ENCODE data around the gene SDC3. TPM values are rescaled to one million over a fixed set of nuclear protein-coding genes. Genes with fewer than 3 reads are reported as not detected.

Gene SDC3
- total and polyA plus RNA-seq, 12 donors, result 13.1 to 57.7 (median 21.7) TPM

DNA sequence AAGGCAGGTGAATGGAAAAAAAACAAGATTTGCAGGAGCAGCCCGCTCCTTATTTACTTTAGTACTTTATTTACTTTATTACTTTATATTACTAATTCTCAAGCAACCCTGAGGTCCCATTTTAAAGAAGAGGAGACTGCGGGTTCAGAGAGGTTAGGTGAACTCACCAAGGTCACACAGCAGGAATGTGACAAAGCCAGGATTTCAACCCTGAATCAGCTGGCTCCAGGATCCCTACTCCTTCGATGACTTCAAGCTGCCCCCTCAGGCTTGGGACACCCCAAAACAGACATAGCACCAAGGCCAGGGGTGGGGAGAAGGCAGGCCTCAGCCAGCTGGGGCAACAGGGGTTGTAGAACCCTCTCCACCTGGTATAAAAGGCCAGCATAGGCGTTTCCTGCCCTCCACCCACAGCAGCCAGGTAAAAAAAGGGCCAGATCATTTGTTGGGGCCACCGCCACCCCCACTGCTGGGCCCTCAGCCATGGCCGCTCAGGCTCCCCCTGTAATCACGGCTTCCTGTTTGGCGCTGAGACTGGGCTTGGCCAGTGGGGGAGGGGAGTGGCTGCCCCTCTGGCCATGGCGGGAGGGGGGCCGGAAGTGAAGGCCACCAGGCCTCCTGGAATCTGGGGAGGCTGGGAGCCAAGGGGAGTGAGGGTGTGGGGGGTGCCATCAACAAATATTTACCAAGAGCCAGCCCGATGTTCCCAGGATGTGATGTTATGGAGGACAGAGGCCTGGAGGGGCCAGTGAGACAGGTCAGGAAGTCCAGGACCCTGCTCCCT lies 6.6 kb downstream of the SDC3 start:
- peak overlapping the region; percentile 38 to 82 (median 72) for H3K27ac ChIP-seq
- H3K4me3 ChIP-seq, result no peak overlapping the region
- TF ChIP-seq, protein P1, sequence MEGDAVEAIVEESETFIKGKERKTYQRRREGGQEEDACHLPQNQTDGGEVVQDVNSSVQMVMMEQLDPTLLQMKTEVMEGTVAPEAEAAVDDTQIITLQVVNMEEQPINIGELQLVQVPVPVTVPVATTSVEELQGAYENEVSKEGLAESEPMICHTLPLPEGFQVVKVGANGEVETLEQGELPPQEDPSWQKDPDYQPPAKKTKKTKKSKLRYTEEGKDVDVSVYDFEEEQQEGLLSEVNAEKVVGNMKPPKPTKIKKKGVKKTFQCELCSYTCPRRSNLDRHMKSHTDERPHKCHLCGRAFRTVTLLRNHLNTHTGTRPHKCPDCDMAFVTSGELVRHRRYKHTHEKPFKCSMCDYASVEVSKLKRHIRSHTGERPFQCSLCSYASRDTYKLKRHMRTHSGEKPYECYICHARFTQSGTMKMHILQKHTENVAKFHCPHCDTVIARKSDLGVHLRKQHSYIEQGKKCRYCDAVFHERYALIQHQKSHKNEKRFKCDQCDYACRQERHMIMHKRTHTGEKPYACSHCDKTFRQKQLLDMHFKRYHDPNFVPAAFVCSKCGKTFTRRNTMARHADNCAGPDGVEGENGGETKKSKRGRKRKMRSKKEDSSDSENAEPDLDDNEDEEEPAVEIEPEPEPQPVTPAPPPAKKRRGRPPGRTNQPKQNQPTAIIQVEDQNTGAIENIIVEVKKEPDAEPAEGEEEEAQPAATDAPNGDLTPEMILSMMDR (IDR thresholded peaks at IDR 0.05), result no peak
- no peaks in the 10 kb centered on the region for H3K36me3 ChIP-seq
- DNase-seq (peak; percentile 64 to 71), ATAC-seq (peak; percentile 43 to 88 (median 84))
- intact Hi-C loops (cut with DNase I), result loop anchor here in 1 of 10 donors (10.0 kb wide), 1 partner anchor 47 kb away; no protein-coding TSS in a partner anchor
- 49 to 61% methylated on average over 11 of the region's 11 CpGs for WGBS, 2 donors
- peaks cover 16 to 53% (median 35%) of the 10 kb centered on the region in 9 donors for H3K4me1 ChIP-seq
- peaks cover 0 to 4% (median 0%) of the 10 kb centered on the region in 7 donors for H3K27me3 ChIP-seq
- H3K9me3 ChIP-seq, result no peaks in the 10 kb centered on the region

DNA sequence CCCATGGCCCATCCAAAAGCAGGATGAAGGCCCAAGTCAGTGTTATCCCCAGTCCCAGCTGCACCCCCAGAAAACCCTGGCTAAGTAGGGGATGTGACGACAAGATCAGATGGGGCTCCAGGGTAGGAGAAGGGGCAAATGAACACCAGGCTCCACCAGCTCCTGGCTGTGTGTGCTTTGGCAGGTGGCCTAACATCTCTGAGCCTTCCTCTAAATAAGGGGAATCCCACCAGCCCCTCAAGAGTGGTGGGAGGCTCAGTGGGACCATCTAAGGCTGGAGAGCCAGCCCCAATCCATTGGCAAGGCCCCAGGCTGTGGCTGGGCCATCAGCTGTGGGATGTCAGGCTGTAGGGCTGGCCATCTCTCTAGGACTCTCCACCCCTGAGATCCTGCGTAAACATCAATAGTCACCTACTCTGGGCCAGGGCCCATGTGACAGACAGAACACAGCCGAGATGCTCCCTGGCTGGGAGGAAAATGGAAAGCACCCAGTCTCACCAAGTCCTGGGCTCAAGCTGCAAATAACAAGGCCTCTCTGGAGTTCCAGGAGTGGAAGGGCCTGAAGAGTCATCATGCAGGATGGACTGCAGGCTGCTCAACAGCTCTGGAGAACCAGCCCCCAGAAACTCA lies 7.5 kb downstream of the SDC3 start:
- ATAC-seq, result peak in 1 of 8 donors; percentile 14

DNA sequence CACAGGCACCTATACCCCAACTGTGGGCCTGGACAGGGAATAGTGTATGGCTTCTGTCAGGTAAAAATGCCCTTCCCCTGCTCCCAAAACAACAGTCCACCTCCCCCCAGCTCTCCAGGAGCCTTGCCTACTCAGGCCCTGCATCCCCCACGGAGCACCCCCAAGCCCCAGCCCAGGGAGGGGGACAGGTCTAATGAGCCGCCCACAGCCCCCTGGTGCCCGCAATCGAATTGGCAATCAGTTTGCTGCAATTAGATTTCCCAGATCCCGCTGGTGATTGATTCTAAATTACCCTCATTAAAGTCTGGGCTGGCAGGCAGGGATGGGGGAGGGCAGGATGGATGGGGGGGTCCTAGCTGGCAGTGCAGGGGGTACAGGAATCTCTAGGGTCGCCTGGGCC lies 8.1 kb downstream of the SDC3 start:
- Histone ChIP-seq H3K27ac (peak overlapping the region in 1 of 10 donors; percentile 81), H3K4me3 (no peak overlapping the region), H3K27me3 (no peaks in the 10 kb centered on the region), H3K4me1 (peaks cover 11 to 49% (median 29%) of the 10 kb centered on the region in 9 donors), H3K9me3 (no peaks in the 10 kb centered on the region), H3K36me3 (no peaks in the 10 kb centered on the region)
- DNase-seq, result no peak
- no peak for ATAC-seq
- 89 to 92% methylated on average over 6 of the region's 6 CpGs for WGBS, 2 donors
- intact Hi-C loops (cut with DNase I), result loop anchor here in 1 of 10 donors (10.0 kb wide), 1 partner anchor 46 kb away; no protein-coding TSS in a partner anchor
- TF ChIP-seq, protein P1 (IDR thresholded peaks at IDR 0.05), result no peak

More for the DNA sequence above, 7.5 kb downstream of the SDC3 start:
- TF ChIP-seq, protein P1 (IDR thresholded peaks at IDR 0.05), result no peak
- WGBS, 2 donors, result 73 to 78% methylated on average over 3 of the region's 3 CpGs
- intact Hi-C loops (cut with DNase I), result loop anchor here in 1 of 10 donors (10.0 kb wide), 1 partner anchor 46 kb away; no protein-coding TSS in a partner anchor
- DNase-seq, result no peak
- Histone ChIP-seq H3K27ac (peak overlapping the region in 7 of 10 donors; percentile 1 to 82 (median 71)), H3K4me3 (no peak overlapping the region), H3K36me3 (no peaks in the 10 kb centered on the region), H3K9me3 (no peaks in the 10 kb centered on the region), H3K27me3 (no peaks in the 10 kb centered on the region), H3K4me1 (peaks cover 12 to 49% (median 27%) of the 10 kb centered on the region in 9 donors)

DNA sequence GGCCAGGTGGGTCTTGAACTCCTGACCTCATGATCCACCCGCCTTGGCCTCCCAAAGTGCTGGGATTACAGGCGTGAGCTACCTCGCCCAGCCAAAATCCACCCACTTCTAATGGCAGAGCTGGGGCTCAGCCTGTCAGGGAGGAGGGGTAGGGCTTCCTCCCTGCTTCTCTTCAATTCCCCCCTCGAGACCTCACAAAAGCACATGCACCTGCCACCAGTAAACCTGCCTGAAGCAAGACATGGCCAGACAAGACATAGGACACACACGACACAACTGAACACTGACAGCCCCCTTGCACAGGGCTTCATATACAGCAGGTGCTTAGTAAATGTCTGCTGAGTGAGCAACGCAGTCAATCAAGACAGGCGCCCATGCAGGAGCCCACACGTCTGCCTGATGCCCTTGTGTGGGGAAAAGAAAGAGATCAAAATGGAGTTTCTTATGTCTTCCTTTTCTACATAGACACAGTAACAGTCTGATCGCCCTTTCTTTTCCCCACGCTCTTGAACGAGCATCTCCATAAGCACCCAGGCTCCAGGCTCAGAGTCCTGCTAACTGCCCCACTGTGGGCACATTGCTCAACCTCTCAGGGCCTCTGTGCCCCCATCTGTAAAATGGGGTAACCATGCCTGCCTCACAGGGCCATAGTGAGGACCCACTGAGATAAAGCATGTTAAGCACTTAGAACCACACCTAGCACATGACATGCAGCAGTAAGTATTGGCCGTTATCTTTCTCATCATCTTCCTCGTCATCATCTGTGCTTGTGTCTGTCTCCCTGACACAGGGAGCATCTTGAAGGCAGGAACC lies 8.8 kb downstream of the SDC3 start:
- H3K4me3 ChIP-seq, result no peak overlapping the region
- ATAC-seq (no peak), DNase-seq (no peak)
- no peaks in the 10 kb centered on the region for H3K36me3 ChIP-seq
- WGBS, 2 donors, result 77 to 90% methylated on average over 13 of the region's 13 CpGs
- H3K4me1 ChIP-seq, result peaks cover 11 to 54% (median 34%) of the 10 kb centered on the region in 9 donors
- H3K9me3 ChIP-seq, result no peaks in the 10 kb centered on the region
- no peaks in the 10 kb centered on the region for H3K27me3 ChIP-seq
- TF ChIP-seq, protein P1 (IDR thresholded peaks at IDR 0.05), result no peak
- intact Hi-C loops (cut with DNase I), result loop anchor here in 1 of 10 donors (10.0 kb wide), 1 partner anchor 45 kb away; no protein-coding TSS in a partner anchor
- no peak overlapping the region for H3K27ac ChIP-seq
